ENCODE results near the gene GRAMD2A.

GRAMD2A gene

DNA sequence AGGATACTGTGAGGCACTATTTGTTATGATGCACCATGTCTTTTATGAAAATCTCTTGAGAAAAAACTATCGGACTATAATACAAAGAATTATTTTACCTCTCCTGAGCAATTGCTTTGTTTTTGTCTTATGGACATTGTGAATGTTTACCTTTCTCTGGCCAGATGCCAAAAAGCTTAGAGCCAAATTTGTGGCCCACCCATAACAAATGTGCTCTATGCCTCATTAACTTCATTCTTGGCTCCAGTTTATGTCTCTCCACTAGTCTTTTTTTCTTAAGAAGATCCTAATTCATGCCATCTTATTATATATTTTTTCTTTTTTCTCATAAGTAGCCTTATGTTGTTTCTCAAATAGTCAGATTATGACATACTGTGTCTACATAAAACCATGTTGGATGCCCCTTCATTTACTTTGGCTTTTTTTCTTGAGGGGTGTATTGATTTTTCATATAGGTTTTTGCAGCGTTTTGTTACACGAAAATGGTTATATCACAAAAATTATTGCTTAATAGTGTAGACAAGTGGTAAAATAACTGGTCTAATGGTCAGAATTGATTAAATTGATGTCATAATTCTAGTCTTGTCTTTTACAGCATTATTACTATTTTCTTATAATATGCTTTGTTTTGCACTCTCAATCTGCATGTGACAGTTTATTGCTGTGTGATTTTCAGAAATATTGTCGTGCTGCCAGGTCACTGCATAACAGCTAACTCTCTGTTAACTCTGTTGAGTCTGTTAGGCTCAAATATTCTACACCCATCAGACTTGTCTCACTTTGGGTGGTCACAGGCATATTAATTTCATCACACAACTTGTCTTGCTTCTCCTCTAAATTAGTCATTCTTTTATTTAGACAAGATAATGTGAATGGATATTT lies 61.2 kb downstream of the GRAMD2A start:
- DNase-seq (ENCODE audit: low read depth in 2 of 2), result no peak

DNA sequence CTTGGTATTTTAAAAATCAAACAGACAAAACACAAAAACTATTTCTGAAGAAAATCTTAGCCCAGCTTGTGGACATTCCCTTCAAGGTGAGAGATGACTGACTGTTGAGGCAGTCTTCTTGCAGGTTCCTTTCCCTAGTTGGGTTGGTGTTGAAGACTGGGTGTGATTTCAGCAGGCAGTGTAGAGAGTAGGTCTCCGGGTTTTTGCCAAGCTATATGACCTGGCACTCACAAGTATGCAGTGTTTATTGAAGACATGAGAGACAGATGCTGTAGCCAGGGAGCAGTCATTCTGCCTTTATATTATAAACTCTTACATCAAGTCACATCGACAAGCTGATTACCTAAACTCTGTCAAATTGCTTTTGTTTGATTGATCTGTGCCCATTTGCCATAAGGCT lies 61.9 kb downstream of the GRAMD2A start:
- no peak for DNase-seq (ENCODE audit: low read depth in 2 of 2)

DNA sequence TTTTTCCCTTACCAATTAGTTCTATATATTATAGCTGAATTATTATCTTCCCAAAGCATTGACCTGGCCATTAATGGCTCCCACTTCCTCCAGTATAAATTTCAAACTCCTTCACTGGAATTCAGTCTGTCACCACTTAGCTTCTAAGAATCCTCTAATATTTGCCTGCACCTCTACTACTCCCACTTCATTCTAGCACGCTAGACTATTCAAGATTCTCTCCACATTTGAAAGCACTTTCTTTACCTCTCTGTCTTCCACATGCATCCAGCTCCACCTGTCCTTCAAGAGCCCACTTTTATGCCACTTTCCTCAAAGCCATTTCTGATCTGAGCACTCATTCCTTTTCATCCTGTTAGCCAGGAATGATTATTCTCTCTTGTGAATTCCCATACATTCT lies 64.4 kb downstream of the GRAMD2A start:
- no peak for DNase-seq (ENCODE audit: low read depth in 2 of 2)

DNA sequence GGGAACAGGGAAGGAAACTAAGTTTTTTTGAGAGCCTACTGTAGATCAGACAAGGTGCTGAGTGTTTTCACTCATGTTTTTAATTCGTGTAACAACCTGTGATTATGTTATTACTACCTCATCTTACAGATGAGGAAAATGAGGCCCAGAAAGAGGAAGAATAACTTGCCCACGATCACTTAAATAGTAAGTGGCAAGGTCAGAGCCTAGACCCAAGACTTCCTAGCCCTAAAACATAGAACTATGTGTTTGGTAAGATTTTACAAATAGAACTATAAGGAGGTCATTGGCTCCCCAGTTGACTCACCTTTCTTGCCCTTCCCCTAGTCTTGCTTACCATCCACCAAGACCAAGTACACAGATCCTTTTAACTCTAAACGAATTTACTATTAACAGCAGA lies 65.7 kb downstream of the GRAMD2A start:
- no peak for DNase-seq (ENCODE audit: low read depth in 2 of 2)

DNA sequence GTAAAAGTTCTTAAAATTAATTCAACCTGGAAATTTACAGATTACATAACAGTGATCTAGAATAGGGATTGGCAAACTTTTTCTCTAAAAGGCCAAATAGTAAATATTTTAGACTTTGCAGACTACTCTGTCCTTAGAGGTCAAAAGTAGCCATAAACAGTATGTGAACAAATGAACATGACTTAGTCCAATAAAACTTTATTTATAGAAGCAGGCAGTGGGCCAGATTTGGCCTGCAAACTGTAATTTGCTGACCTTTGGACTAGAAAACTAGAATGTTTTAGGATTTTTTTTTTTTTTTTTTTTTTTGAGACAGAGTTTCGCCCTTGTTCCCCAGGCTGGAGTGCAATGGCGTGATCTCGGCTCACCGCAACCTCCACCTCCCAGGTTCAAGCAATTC lies 67.3 kb downstream of the GRAMD2A start:
- DNase-seq (ENCODE audit: low read depth in 2 of 2), result no peak

DNA sequence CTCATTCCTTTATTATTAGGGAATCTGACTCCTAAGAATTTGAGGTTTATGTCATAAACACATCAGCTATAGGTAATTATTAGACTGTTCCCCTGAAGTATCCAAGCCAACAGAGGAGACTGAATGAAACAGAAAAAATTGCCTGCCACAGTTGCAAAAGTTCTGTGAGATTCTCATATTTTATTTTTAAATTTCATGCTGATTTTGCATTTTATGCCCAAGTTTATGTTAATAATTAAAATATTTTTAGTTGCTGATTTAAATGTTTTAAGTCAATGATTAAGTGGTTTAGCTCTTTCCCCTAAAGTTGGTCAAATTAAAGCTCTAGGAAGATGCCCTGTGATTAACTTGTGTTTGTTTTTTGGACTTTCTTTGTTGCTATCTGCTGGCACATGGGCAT lies 69.2 kb downstream of the GRAMD2A start:
- DNase-seq (ENCODE audit: low read depth in 2 of 2), result no peak

DNA sequence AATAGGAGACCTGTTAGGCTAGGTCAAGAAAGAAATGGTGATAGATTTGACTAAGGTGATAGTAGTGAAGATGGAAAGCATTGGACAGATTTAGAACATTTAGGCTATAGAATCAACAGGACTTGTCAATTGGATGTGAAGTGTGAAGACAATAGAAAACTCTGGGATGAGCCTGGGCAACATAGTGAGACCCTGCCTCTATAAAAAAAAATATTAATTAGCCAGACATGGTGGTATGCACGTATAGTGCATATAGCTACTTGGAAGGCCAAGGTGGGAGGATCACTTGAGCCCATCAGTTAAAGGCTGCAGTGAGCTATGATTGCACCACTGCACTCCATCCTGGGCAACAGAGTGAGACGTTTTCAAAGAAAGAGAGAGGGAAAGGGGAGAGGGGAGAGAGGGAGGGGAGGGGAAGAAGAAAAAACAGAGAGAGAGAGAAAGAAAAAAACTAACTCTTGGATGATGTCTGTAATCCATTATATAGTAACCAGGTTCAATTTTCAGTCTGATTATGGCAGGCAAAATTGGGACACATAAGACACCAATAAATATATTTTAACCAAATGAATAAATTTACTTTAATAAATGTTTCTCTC lies 69.8 kb downstream of the GRAMD2A start:
- DNase-seq (ENCODE audit: low read depth in 2 of 2), result no peak

DNA sequence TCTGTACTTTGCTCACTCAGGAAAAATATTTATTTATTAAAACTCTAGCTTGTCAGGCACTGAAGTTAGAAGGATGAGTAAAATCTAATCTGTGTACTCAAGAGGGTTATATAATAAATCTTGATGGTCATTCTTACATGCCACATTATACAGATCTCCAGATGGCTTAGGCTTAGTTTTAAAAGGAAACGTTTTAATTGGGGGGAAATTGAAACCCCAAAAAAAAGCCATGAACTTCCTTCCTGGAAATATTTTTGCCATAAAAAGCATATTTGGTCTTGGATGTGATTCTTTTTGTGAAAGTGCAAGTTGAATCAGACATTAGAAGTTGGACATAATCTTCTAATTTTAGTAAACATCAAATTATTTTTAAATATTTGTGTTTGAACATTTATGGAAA lies 73.4 kb downstream of the GRAMD2A start:
- DNase-seq (ENCODE audit: low read depth in 2 of 2), result no peak

DNA sequence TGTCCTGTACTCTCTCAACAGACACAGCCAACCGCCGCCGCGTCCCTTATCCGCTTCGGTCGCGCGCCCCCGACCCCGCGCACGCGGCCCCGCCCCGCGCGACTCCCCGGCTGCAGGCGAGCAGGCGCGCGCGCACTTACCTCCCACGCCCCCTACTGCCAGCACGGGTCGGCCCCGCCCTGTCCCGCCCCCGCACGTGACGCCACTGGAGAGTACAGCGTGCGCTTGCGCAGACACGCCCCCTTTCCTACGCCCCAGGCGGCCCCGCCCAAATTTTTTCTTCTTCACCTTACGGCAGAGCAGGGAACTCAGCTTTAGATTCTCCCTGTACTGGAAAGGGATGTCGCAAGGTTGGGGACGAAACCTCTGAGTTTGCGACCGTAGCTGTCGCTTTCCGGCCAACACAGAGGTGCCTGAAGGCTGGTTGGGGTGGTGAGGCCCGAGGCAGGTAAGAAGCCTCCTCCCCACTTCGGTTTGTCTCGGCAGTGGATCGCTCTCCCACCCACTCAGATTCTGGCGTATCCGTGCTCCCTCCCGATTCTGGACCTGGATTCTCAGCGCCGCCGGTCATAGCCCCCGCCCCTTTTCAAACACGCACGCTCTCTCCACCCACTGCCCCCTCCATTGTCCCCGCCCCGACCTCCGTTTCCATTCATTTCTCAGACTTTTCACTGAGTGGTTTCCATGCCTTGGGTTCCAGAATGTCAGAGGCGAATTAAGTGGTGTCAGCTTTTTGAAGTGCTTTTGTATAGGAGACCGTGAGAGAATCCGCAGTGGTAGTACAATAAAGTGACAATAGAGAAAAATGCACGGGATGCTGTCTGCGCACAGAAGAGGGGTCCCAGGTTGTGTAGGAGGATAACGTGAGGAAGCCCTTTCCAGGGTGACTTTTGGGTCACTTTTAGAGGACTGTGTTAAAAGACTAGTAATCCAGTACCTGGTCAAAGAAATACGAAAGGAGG lies 79.3 kb downstream of the GRAMD2A start, which contains the start of the genes MYO9A and SENP8:
MYO9A (minus strand) TSS at position 134 of the 962 bp plus-strand sequence. CDS start 71,587 bp downstream, outside the sequence.
SENP8 (plus strand) TSS at position 387 of the 962 bp plus-strand sequence. CDS start 21,221 bp downstream, outside the sequence.
- DNase-seq (ENCODE audit: low read depth in 2 of 2), result peak; percentile 99

DNA sequence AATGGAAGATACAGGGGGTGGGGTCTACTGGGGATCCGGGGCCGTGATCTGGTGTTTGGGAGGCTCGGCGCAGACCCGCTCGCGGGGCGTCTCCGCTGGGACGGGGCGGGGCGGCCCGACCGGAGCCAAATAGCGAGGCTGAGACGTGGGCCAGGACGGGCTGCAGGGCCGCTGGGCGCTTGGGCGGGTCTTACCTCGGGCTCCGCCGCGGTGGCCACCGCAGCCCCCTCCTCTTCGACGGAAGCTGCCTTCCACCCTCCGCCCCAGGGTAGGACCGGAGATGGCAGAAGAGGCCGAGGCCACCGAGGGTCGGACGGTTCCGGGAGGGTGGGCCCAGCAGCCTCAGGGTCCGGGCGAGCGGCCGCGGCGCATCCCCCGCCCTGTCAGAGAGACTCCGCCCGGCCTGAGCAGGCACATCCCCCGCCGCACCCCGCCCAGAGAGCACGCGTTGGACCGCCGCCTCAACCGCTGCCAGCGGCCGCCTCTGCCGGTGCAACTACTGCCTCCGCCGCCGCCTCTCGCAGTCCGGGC lies 80.0 kb downstream of the GRAMD2A start:
- peak; percentile 34 to 36 for DNase-seq (ENCODE audit: low read depth in 2 of 2)

DNA sequence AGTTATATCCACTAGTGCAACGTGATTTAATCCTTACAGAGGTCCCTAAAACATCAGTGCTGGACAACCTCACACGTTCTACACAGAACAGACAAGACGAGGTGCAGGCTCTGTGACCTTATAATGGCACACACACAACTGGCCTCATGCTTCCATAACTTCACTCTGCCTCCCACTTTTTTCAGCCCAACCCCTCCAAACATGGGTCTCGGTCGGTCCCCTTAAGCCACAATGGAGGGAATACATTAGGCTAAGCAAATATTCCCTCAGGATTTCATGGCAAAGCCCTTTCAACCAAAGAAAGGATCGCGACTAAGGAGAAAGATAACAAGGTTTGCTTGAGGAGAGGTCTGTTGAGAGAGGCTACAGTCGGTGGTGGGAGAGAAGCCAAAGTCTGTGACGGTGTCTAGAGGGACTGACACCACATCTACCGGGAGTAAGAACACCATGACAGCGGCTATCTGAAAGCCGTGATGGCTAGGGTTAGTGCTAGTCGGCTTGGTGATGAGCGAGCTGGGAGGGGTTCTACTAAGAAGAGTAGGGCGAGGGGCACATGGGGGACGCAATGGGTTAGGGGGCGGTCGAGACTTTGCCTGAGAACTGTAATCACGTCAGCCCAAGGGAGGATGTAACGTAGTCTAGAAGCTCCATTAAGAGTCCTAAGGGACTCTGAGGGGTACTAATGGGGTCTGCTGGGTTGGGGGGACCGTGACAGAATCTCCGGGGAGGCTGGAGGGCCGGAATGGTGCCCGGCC lies 80.7 kb downstream of the GRAMD2A start:
- DNase-seq (ENCODE audit: low read depth in 2 of 2), result no peak

DNA sequence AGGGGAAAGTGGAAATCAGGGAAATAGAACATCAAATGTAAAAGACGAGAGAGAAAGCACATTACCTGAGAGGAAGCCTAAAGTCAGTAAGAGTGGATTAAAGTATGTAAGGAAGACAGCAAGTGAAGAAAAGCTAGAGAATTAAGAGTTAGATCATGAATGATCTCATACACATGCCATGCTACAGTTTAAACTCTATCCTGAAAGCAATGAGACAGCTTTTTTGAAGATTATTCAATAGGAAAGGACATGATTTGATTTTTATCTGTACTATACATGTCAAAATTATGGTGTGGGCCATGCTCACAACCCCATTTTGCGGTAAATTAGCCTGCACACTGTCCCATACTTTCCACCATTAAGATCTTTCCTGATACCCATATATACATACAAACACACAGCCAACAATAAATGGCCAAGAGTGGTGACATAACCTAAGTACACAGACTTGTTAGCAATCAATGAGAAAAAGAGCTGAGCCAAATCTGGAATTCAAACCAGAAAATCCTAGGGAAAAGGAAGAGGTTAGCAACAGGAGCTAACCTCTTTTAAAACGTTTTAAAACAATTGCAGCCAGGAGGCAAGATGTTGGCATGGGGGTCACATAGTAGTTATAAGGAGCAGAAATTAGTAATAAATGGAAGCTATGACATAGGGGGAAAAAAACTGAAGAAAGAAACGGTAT lies 84.1 kb downstream of the GRAMD2A start:
- no peak for DNase-seq (ENCODE audit: low read depth in 2 of 2)

DNA sequence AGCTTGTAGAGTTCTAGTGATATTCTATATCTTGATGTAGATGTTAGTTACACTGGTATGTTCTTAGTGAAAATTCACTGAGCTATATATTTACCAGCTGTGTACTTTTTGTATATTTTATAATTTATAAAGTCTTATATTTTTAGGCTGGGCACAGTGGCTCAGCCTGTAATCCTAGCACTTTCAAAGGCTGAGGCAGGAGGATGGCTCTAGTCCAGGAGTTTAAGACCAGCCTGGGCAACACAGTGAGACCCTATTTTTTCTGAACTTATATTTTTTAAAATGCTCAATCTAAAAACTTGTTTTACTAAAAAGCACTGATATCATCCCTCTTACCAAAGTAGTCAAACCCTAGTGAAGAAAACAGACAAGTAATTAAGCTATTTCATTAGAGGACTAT lies 84.8 kb downstream of the GRAMD2A start:
- no peak for DNase-seq (ENCODE audit: low read depth in 2 of 2)

DNA sequence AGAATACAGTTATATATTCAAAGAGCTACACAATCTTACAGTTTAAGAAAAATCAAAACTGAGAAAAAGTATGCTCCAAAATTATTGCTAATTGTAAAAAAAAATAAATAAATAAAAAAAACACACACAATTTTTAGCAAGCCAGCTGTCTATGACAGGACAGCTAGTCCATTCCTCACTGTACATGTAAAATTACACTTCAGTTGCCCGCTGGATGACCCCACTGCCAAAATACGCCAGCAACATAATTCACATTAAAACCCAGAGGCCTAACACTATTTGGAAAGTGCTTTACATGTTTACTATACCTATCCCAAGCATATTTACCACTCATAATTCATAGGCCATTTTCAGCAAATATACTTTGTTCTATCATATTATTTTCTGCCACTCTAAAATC lies 85.5 kb downstream of the GRAMD2A start:
- no peak for DNase-seq (ENCODE audit: low read depth in 2 of 2)

DNA sequence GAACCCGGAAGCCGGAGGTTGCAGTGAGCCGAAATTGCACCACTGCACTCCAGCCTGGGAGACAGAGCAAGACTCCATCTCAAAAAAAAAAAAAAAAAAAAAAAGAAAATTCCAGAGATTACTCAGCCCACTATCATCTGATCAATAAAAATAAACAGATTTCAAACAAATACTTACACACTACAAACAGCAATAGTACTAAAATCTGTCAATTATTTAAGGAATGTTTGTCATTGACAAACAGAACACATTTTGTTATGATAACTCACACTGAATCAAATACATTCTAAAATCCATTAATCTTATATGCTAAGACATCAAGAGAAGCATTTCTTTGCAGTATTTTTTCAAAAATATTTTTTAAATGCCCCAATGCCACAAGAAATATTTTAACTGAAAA lies 87.2 kb downstream of the GRAMD2A start:
- no peak for DNase-seq (ENCODE audit: low read depth in 2 of 2)

Measured in stimulated activated CD8-positive, alpha-beta memory T cell treated with anti-CD3 and anti-CD28 coated beads, Interleukin-7, amount 100 ng/mL, for 1 hour (primary cell).